GM21619 (cell line): Measurements from ENCODE around the gene MLPH.

Experiments used
- ATAC-seq: cut with Tn5 transposase; IDR thresholded peaks from one replicate; pipeline ENCODE4 v1.9.1; 2021; ENCODE audit not compliant: unreplicated experiment

Gene MLPH, protein sequence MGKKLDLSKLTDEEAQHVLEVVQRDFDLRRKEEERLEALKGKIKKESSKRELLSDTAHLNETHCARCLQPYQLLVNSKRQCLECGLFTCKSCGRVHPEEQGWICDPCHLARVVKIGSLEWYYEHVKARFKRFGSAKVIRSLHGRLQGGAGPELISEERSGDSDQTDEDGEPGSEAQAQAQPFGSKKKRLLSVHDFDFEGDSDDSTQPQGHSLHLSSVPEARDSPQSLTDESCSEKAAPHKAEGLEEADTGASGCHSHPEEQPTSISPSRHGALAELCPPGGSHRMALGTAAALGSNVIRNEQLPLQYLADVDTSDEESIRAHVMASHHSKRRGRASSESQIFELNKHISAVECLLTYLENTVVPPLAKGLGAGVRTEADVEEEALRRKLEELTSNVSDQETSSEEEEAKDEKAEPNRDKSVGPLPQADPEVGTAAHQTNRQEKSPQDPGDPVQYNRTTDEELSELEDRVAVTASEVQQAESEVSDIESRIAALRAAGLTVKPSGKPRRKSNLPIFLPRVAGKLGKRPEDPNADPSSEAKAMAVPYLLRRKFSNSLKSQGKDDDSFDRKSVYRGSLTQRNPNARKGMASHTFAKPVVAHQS

DNA sequence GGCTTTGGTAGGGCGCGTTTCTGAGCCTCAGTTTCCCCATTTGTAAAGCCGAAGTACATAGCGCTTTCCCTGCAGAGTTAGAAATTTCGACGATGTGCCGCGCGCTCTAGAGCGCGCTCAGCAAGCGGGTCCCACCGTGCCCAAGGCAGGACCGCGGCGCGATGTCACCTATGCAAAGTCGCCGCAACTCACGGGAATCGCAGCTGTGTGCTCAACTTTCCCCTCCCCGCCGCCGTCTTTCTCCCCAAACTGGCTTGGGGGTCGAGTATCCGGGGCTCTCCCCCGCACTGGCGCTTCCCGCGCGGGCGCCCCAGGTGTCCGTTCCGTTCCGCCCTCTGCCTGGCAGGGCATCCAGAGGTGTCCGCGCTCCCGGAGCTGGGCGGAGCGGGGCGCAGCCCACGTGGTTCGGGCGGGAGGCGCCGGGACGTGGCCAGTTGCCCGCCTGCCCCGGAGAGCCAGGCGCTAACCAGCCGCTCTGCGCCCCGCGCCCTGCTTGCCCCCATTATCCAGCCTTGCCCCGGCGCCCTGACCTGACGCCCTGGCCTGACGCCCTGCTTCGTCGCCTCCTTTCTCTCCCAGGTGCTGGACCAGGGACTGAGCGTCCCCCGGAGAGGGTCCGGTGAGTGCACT, at the start of gene MLPH:
MLPH (plus strand) TSS at position 433 of the 630 bp plus-strand sequence. CDS start 6,176 bp downstream, outside the sequence.
- ATAC-seq, result no peak

DNA sequence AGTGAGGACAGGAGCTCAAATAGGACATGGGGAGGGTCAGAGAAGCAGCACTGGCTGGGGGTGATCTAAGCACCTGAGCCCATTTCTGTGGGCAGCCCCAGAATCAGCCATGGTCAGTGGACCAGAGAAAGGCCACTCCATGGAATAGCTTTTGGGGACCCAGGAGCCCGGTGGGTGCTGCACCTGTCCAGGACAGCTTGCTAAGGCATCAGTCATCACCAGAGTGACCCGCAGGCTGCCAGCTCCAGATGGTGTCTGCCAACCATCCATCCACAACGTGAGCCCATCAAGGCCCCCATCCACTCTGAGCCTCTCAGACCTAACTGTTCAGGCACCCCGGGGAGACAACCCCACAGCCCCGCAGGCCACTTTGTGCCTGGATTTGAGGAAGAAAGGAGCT, 49.5 kb upstream of the MLPH start:
- ATAC-seq, result no peak

DNA sequence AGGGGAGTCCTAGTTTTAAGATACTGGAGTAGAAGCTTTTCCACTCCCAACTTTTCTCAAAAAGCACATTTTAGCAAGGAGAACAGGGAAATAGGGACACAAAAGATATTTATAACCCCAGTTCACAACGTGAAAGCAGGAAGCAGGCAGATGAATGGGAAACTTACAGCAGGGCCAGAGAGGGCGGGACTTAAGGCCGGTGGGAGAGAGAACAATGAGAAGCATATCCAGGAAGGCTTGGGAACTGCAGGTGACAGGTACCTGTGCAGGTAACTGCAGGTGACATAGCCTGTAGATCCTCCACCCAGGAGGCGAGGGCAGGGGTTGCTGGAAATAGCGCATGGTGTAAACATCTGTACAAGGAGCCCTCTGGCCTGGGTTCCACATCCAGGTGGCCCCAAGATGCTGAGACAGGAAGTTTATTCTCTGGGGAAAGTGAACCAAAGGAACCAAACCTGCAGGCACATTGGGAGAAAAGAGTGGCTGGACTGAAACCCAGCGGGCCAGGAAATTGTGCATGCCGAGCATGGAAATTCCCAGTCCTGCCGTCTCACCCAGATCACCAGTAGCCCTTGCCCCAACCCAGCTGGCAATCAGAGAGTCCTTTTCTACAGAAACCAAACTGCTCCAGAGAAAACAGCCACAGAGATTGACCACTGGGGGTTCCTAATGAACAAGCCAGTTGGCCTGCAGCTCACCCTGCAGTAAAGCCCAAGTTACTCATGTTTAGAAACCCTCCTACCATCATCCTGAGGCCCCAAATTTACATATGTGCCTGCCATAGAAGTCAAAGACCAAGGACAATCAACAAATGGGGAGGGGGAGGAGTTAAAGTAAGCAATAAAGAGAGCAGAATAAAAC, 48.7 kb upstream of the MLPH start:
- no peak for ATAC-seq

DNA sequence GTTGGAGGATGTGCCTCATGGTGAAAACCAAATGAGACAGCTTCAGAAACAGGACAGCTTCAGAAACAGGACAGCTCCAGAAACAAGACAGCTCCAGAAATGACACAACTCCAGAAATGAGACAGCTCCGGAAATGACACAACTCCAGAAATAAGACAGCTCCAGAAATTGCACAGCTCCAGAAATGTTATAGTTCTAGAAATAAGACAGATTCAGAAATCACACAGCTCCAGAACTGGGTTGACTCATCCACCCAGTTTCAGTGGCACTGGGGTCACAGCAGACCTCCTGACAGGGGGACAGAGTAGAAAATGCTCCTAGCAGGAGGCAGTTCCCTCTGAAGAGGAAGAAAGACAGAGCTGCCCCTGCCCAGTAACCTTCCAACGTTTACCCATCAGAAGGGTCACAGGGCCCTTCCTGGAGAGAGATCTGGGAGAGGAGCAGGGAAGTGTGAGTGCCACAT, 46.2 kb upstream of the MLPH start:
- no peak for ATAC-seq

DNA sequence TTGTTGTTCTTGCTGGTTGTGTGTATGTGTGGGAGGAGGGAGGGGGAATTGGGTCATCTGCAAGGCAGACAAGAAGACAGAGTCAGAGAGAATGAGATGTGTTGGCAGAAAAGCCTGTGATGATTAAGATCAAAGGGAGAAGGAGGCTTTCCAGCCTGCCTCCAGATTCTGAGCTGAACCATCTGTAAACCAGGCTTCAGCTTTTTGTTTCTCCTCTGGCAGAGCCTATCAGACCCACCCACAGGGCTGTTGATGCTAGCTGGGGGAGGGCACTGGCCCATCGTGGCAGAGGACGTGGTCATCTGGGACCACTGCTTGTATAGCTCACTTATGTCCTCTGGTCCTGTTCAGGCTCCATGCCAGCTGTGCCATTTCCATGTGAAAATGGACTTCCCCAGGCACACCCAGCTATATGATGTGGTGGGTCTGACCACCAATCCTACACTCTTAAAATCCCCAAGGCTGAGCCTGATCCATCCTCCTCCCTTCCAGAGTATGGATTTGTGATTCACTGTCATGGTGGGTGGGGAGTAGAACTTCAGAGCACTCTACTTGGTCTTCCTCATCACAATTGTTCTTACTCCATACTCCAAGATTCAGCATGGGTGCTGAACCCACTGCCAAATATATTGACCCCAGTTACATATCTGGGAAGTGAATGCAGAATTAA, 45.3 kb upstream of the MLPH start:
- no peak for ATAC-seq

DNA sequence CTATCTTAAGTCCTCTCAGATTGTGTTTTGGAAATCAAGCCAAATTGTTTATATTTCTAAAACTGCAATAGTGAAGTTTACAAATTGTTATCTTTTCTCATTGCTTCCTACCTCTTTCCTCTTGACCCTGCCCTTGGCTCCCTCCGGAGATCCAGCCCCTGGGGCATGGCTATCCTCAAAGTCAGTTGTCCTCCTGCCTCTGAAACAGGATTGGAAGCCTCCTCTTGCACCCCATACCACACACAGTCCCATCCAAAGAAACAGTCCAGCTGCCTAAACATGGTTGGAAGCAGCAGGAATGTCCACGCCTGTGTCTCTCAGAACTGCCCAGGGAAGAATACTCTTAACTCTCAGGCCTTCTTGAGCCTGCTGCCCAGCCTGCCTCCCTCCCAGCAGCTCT, 43.0 kb upstream of the MLPH start:
- no peak for ATAC-seq

DNA sequence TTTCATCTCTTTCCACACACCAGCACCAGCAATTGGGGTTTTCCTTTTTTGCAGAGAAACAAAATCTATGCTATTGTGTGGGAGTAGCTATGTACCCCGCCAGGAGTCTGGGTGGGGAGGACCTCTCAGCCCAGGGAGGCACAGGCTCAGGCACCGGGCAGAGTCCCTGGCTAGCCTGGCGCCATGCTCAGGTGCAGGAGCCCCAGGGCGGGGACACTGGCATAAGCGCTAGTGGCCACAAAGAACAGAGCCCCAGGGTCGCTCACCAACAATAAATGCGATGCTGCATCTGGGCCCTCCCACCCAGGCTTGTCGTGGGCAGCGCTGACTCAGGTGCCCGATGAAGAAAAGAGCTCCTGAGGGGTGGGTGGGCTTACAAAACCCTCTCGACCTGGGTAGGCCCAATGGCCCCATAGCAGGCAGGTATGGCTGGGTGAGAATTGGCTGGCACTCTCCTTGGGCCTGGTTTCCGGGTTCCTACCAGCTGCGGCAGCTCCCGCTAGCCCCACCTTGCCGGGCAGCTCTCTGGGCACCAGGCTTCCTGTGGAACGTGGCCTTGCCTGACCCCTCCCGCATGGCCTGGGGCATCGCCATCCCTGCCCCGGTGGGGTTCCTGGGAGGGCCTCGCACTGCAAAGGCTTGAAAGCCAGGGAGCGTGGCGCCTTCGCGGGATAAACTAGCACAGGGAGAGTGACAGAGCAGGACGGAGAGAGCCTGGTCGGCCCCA, 41.3 kb upstream of the MLPH start:
- no peak for ATAC-seq

DNA sequence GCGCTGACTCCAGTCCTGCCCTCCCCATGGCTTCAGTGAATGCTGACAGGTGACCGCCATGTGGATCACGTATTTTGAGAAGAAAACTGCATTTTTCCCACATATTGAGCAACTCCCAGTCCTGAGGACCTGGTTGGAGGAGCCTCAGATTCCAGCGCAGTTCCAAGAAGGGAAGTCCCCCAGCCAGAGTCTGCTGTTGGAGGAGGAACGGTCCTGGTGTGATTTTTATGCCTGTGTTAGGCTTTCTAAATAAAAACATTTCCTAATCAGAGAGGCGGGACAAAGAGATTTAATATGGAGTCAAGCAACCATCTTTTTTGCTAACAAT, 40.7 kb upstream of the MLPH start:
- ATAC-seq, result no peak

DNA sequence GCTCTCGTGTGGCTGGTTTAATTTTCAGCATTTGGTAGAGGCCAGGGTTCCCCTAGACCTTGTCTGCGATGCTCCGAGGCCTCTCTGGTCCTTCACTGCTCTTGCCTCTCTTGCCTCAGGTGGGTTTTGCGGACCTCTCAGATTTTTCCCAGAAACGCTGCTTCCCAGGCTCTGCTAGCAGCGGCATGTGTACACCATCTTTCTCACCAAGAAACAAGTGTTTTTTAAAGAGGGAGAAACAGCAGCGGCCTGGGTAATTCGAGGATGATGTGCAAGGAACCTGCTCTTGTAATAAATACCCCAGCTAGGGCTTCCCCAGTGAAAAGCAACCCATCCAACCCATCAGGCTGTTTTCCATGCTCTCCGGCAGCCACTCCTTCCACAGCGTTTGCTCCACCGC, 39.6 kb upstream of the MLPH start:
- ATAC-seq, result no peak

DNA sequence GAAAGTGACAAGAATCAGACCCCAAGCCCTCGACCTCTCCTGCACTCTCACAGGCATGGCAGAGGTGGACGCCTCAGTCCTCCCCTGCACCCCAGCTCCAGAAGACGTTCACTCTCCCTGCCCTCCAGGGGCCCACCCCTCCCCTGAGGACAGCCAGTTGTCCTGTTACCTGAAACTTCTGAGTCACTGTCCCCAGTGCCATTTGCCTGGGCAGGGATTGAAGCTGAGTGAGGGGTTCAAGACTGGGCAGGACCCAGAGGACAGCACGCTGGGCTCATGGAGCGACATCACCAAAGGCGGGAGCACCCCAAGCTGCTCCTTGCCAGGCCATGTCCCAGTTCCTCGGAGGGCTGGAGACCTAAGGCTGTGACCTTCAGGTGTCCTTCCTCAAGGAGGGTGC, 38.9 kb upstream of the MLPH start:
- no peak for ATAC-seq

DNA sequence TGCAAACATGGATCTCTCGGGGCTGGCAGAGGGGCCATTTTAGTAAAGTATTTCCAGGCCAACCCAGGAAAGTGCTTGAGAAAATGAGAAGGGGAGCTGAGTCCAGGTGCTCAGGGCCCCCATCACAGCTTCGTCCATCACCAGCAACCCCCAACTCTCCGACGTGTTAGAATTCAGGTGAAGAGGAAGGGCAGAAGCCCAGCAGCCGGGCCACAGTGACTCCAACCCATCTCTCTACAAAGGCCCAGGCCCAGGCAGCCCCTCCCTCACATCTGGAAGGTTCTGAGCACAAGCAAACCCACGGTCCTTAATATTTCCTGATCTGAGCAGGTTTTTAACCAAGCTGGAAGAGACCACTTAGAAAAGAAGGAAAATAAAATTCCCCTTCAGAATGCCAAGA, 38.4 kb upstream of the MLPH start:
- ATAC-seq, result no peak

DNA sequence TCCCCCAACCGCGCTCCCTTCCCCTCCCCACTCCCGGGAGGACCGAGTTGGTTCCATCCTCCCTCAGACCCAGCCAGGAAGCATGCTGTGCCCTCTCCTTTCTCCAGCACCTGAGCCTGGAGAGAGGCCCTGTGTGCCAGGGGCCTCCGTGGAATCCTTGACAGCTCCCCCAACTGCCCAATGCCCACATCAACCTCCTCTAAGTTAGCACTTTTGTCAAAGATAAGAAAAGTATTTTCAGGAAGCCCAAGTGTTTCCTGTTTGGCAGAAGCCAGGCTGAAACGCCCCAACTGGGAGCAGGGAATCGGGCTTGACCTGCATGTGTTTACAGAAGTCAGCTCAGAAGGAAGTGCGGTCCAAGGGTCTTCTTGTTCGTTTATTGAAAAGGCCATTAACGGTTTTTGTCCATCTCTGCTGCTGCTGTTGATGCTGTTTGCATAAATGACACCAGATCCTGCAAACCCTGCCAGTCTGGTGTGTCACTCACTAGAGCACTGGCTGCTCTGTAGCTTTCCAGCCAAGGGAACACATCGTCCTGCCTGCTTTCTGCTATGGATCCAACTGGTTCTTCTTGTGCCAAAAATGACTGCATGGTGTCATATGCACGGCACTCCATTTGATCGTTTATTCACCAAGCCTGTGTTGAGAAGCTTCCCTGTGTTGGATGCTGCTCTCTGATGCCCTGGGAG, 37.7 kb upstream of the MLPH start:
- no peak for ATAC-seq

DNA sequence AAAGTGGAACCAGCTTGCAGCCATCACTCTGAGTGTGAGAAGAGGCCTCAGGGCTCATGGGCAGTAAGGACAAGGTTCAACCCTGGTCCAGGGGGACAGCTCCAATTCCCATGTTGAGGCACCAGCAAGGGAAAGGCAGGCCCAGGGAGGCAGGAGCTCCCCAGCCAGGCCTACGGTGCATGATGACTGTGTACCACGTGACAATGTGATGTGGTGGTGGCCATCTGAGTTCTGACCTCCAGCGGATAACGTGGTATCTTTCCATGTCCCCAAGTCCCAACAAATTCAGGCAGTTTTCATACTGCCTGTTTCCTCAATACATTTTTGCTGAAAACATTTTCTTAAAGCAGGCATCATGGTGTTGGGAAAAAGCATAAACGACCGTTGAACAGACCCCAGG, 36.9 kb upstream of the MLPH start:
- ATAC-seq, result no peak

DNA sequence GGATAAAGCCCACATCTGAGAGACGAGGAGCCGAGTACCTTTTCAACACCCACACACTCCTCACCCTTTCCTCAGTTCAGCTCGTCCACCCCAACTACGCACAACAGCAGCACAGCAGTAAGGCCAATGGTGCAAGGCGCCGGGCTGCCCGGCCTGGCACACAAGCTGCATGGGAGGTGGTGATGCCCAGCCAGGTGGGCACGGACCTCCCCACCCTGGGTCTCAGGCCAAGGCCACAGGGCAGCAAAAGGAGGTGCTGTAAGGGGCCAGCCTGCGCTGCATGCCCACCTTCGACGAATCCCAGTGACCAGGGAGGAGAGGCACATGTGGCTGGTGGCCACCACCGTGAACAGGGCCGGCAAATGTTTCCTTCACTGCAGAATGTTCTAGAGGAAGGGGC, 36.5 kb upstream of the MLPH start:
- no peak for ATAC-seq

DNA sequence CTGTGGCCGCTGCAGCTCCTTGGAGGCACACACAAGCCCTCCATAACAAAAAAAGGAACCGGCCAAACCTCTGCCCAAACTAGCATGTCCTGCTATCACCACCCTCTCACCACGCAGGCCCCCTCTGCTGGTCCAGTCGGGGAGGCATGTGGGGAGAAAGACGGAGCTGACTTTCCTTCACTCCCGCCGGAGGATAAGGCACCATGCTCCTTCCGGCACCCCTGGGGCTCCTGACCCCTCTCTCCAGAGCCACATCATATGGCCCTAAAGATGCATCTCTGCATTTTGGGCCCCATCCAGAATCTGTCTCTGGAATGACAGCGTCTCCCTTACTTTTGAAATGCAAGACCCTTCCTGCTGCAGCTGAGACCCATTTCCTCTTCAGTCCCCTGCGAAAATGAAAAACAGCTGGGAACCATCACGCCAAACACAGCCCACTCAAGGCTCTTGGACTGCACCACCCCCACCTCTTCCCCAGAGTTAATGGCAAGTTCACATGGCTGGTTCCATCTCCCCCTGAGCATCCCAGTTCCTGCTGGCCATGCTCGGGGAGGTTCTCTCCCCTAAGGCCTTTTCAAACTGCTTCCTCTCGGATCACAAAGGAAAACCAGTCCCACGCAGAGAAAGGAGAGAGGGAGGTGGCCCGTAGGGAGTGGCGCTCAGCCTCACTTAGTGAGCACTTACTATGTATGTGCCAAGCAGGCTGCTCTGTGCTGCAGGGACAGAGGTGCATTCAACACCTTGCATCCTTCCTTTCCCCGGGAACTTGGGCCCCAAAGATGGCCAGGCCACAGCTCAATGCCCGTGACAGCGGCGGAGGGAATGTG, 35.2 kb upstream of the MLPH start:
- ATAC-seq, result no peak

DNA sequence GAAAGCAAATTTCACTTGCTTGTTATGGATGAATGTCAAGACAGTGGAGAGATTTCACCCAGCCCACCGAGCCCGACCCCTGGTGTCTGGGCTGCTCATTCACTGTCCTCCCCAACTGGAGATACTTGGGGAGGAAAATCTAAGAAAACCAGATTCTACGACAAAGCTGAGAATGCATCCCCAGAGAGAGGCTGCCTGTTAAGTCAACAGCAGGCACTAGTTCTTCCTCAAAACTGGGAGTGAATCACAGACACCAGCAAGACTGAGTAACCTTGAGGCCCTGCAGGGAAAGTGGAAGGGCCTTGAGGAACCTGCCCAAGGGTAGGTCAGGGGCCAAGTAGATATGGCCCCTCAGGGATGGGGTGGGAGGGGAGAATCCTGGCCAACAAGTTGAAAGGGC, 34.2 kb upstream of the MLPH start:
- no peak for ATAC-seq

DNA sequence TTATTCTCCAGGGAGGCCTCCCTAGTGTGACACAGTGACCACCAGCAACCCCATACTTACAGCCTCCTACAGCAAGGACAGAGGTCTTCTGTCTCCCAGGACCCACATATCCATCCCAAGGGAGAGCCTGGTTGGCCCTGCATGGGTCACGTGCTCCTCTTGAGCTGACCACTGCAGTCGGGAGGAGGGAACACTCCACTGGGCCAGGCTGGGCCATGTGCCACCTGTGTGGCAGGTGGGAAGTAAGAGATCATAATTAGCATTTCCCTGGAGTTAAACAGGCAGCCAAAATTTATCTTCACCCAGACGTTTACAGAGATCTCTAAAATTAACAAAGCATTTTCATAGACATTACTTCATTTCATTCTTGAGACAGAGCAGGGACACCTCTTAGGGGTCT, 33.4 kb upstream of the MLPH start:
- ATAC-seq, result no peak

DNA sequence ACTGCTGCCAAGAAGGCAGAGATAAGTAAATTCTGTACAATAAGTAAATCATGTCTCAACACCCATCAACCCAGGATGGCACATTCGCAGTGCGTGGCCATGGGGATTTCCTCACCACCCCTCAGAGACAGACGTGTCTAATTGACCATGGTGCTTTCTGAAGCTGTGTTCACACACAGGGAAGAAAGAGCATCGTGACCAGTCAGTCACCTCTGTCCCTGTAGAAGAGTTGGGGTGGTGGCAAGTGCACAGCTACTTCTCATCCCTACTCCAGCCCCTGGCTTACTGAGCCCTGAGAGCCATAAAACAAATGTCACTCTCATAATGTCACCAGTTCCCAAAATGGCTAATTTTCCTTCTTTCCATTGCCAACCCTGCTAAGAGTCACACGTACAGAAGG, 31.3 kb upstream of the MLPH start:
- ATAC-seq, result no peak
